GOT3 (cell line): Measurements from ENCODE around the gene CDK8.

Experiments
- DNase-seq: peaks from one replicate; lab custom pipeline; 2025; ENCODE audit warnings: mixed read lengths; lab: John Stamatoyannopoulos, UW

CDK8 gene

GRCh38 chr13:26445092-26445491, 191.2 kb downstream of the CDK8 start:
- DNase-seq, result no peak

- no peak for DNase-seq
Measured at GRCh38 chr13:26446751-26447150, 192.8 kb downstream of the CDK8 start.

DNA sequence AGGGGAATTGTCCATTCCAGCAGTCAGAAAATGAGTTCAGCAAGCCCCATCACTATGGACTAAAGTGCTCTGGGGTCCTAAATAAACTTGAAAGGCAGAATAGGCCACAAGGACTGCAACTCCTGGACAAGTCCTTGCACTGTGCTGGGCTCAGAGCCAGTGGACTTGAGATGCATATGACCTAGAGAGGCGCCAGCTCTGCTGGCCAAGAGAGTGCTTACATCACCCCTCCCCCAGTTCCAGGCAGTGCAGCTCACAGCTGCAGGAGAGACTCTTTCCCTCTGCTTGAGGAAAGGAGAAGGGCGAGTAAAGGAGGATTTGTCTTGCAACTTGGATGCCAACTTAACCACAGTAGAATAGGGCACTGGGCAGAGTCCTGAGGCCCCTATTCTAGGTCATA, 194.1 kb downstream of the CDK8 start:
- no peak for DNase-seq

DNA sequence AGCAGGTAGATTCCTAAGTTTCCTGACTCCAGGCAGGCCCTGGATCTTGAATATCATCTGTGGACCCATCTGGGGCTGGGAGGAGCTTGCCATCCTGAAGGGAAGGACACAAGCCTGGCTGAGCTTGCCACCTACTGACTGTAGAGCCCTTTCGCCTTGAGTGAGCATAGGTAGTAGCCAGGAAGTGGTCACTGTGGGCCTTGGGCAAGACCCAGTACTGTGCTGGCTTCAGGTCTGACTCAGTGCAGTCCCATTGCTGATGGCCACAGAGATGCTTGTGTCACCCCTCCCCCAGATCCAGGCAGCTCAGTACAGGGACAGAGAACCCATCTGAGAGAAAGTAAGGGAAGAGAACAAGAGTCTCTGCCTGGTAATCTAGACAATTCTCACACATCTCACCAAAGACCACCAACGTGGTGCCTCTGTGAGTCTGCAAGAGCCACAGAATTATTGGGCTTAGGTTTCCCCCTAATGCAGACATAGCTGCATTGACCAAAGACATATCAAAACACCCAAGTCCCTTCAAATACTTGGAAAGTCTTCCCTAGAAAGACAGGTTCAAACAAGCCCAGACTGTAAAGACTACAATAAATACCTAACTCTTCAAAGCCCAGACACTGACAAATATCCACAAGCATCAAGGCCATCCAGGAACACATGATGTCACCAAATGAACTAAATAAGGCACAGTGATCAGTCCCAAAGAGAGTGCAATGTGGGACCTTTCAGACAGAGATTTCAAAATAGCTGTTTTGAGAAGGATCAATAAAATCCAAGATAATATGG, 195.3 kb downstream of the CDK8 start:
- no peak for DNase-seq
